Tibial nerve (tissue), 3 donors: Measurements from ENCODE around the gene FSD1L.

Experiments
- POLR2A ChIP-seq, 2 donors: fragments of 450-650 bp; IDR thresholded peaks; one replicate each; pipeline ENCODE4 v1.6.1; 2017; ENCODE audit warnings: antibody characterized with exemption in 2 of 2, mild to moderate bottlenecking in 2 of 2, moderate library complexity in 2 of 2
- TF ChIP-seq, protein P1 (sequence below), 5 experiments: fragments of 200-600 bp in 3 of 5; fragments of 450-650 bp in 2 of 5; sonication (generic) in 3 of 5; IDR thresholded peaks; one replicate each; pipeline ENCODE4 v1.5.1; 2016 to 2019; ENCODE audit warnings: antibody characterized with exemption in 5 of 5, mild to moderate bottlenecking in 3 of 5, moderate library complexity in 2 of 5

- no peak for TF ChIP-seq POLR2A (IDR thresholded peaks at IDR 0.05)
- TF ChIP-seq, protein P1, sequence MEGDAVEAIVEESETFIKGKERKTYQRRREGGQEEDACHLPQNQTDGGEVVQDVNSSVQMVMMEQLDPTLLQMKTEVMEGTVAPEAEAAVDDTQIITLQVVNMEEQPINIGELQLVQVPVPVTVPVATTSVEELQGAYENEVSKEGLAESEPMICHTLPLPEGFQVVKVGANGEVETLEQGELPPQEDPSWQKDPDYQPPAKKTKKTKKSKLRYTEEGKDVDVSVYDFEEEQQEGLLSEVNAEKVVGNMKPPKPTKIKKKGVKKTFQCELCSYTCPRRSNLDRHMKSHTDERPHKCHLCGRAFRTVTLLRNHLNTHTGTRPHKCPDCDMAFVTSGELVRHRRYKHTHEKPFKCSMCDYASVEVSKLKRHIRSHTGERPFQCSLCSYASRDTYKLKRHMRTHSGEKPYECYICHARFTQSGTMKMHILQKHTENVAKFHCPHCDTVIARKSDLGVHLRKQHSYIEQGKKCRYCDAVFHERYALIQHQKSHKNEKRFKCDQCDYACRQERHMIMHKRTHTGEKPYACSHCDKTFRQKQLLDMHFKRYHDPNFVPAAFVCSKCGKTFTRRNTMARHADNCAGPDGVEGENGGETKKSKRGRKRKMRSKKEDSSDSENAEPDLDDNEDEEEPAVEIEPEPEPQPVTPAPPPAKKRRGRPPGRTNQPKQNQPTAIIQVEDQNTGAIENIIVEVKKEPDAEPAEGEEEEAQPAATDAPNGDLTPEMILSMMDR (IDR thresholded peaks at IDR 0.05) = no peak
These were observed 54.4 kb downstream of the FSD1L start for GRCh38 chr9:105502276-105502675.
